Ishikawa (cell line): ENCODE results near the gene NDUFV1.

Experiments
- CEBPB ChIP-seq: IDR thresholded peaks from 2 replicates; pipeline ENCODE4 v1.6.1; 2012
- CREB1 ChIP-seq: IDR thresholded peaks from 2 replicates; pipeline ENCODE4 v1.6.1; 2012; ENCODE audit warnings: low read depth
- EP300 ChIP-seq: IDR thresholded peaks from 2 replicates; pipeline ENCODE4 v1.6.1; 2012; ENCODE audit warnings: borderline replicate concordance
- MAX ChIP-seq: IDR thresholded peaks from 2 replicates; pipeline ENCODE4 v1.6.1; 2012
- REST ChIP-seq: IDR thresholded peaks from 2 replicates; pipeline ENCODE4 v1.6.1; 2012; ENCODE audit warnings: low read depth, mild to moderate bottlenecking
- TAF1 ChIP-seq: IDR thresholded peaks from 2 replicates; pipeline ENCODE4 v1.6.1; 2012; ENCODE audit warnings: low read depth, mild to moderate bottlenecking
- USF1 ChIP-seq: IDR thresholded peaks from 2 replicates; pipeline ENCODE4 v1.6.1; 2012
- YY1 ChIP-seq: IDR thresholded peaks from 2 replicates; pipeline ENCODE4 v1.6.1; 2012; ENCODE audit warnings: low read depth
- ZBTB7A ChIP-seq: IDR thresholded peaks from 2 replicates; pipeline ENCODE4 v1.6.1; 2012; ENCODE audit warnings: low read depth

- no peak for TF ChIP-seq TAF1
- no peak for TF ChIP-seq CREB1
- TF ChIP-seq EP300: no peak
- TF ChIP-seq USF1: no peak
- TF ChIP-seq REST: no peak
- no peak for TF ChIP-seq YY1
- TF ChIP-seq ZBTB7A: no peak
- no peak for TF ChIP-seq MAX
- no peak for TF ChIP-seq CEBPB
Measured at GRCh38 chr11:67649634-67650510, 43.1 kb downstream of the NDUFV1 start.
